ENCODE measurements around the gene ARL15.

The ARL15 gene

GRCh38 chr5:54195701-54196100 lies 114.7 kb downstream of the ARL15 start:
- DNase-seq = no peak

- DNase-seq = no peak
Measured at GRCh38 chr5:54194318-54194717, 116.1 kb downstream of the ARL15 start.

GRCh38 chr5:54187694-54188093 lies 122.7 kb downstream of the ARL15 start:
- no peak for DNase-seq

- DNase-seq = no peak
Measured at GRCh38 chr5:54186912-54187445, 123.4 kb downstream of the ARL15 start.

- DNase-seq = no peak
Measured at GRCh38 chr5:54186108-54186507, 124.3 kb downstream of the ARL15 start.

- no peak for DNase-seq
Measured at GRCh38 chr5:54184806-54185205, 125.6 kb downstream of the ARL15 start.

- DNase-seq = no peak
Measured at GRCh38 chr5:54180630-54181031, 129.7 kb downstream of the ARL15 start.

- DNase-seq = no peak
Measured at GRCh38 chr5:54178991-54179390, 131.4 kb downstream of the ARL15 start.

- no peak for DNase-seq
Measured at GRCh38 chr5:54178207-54178606, 132.2 kb downstream of the ARL15 start.

GRCh38 chr5:54177058-54177457 lies 133.3 kb downstream of the ARL15 start:
- DNase-seq = no peak

GRCh38 chr5:54176066-54176830 lies 134.1 kb downstream of the ARL15 start:
- no peak for DNase-seq

- no peak for DNase-seq
Measured at GRCh38 chr5:54173251-54173650, 137.1 kb downstream of the ARL15 start.

GRCh38 chr5:54171645-54172384 lies 138.6 kb downstream of the ARL15 start:
- no peak for DNase-seq

- DNase-seq = no peak
Measured at GRCh38 chr5:54165687-54166086, 144.7 kb downstream of the ARL15 start.

GRCh38 chr5:54162184-54162583 lies 148.2 kb downstream of the ARL15 start:
- DNase-seq = no peak

GRCh38 chr5:54160329-54160728 lies 150.0 kb downstream of the ARL15 start:
- DNase-seq = no peak

GRCh38 chr5:54159893-54160195 lies 150.5 kb downstream of the ARL15 start:
- no peak for DNase-seq

- DNase-seq = peak; percentile 12
Measured at GRCh38 chr5:54159153-54159892, 151.1 kb downstream of the ARL15 start.

- peak; percentile 3 for DNase-seq
Measured at GRCh38 chr5:54156577-54156976, 153.8 kb downstream of the ARL15 start.

- DNase-seq = no peak
Measured at GRCh38 chr5:54150841-54151240, 159.5 kb downstream of the ARL15 start.

- peak; percentile 4 for DNase-seq
Measured at GRCh38 chr5:54148858-54149257, 161.5 kb downstream of the ARL15 start.

GRCh38 chr5:54148067-54148845 lies 162.1 kb downstream of the ARL15 start:
- DNase-seq = no peak

- no peak for DNase-seq
Measured at GRCh38 chr5:54146916-54147315, 163.5 kb downstream of the ARL15 start.

Measured in NCI-H82 (cell line).